NCI-H2171 treated with DMSO at 0.1 percent for 48 hours (cell line): Measurements from ENCODE around the gene DNAI2.

Experiments
- DNase-seq: peaks from one replicate; lab custom pipeline; 2025; lab: John Stamatoyannopoulos, UW

Gene DNAI2

GRCh38 chr17:74361230-74362068 is 87.4 kb downstream of the DNAI2 start, which contains the start of gene BTBD17:
BTBD17 (minus strand) TSS chr17:74361868; CDS start chr17:74361819, 49 bp downstream.
- peak; percentile 88 for DNase-seq

GRCh38 chr17:74362069-74362405 is 88.0 kb downstream of the DNAI2 start:
- DNase-seq, result no peak

GRCh38 chr17:74362810-74363498 is 88.9 kb downstream of the DNAI2 start:
- peak; percentile 72 for DNase-seq
